HepG2 (cell line): ENCODE data around the gene ATP23. TPM values are rescaled to one million over a fixed set of nuclear protein-coding genes. Genes with fewer than 3 reads are reported as not detected.

Experiments
- KDM5B ChIP-seq: sonication (generic); formaldehyde crosslinking; IDR thresholded peaks from 2 replicates; pipeline ENCODE4 v1.4.0; 2020; ENCODE audit warnings: missing genetic modification reagents, mild to moderate bottlenecking, borderline replicate concordance
- KDM6A ChIP-seq: IDR thresholded peaks from 2 replicates; pipeline ENCODE4 v1.6.1; 2016; ENCODE audit warnings: low read depth
- RNF219 ChIP-seq: sonication (generic); formaldehyde crosslinking; IDR thresholded peaks from 2 replicates; pipeline ENCODE4 v1.5.0; 2020; ENCODE audit warnings: mild to moderate bottlenecking, missing genetic modification reagents
- SETDB1 ChIP-seq: sonication (generic); formaldehyde crosslinking; IDR thresholded peaks from 2 replicates; pipeline ENCODE4 v1.5.1; 2020; ENCODE audit warnings: missing genetic modification reagents, mild to moderate bottlenecking, borderline replicate concordance
- ZBTB34 ChIP-seq: sonication (generic); formaldehyde crosslinking; IDR thresholded peaks from 2 replicates; pipeline ENCODE4 v1.8.0; 2022; ENCODE audit warnings: mild to moderate bottlenecking, missing genetic modification reagents
- ZNF142 ChIP-seq: sonication (generic); formaldehyde crosslinking; IDR thresholded peaks from 2 replicates; pipeline ENCODE4 v1.4.0; 2020; ENCODE audit warnings: missing genetic modification reagents
- ZNF275 ChIP-seq: sonication (generic); formaldehyde crosslinking; IDR thresholded peaks from 2 replicates; pipeline ENCODE4 v1.8.0; 2022; ENCODE audit warnings: missing genetic modification reagents, mild to moderate bottlenecking, inconsistent platforms, borderline replicate concordance
- ZNF3 ChIP-seq: IDR thresholded peaks from 2 replicates; pipeline ENCODE4 v1.7.0; 2017; ENCODE audit warnings: inconsistent platforms
- ZSCAN22 ChIP-seq: sonication (generic); formaldehyde crosslinking; IDR thresholded peaks from 2 replicates; pipeline ENCODE4 v1.4.0; 2020; ENCODE audit warnings: mild to moderate bottlenecking, missing genetic modification reagents
- polyA plus RNA-seq, 8 experiments: library from polyadenylated mRNA; depleted of rRNA in 3 of 8; stranded (reverse) in 7 of 8; unstranded in 1 of 8; fragments of >200 nt; fragmentation: Illumina TruSeq in 4 of 8; extraction: Trizol in 4 of 8; gene quantifications; 2 replicates each; pipeline versions ENCODE4 v1.2.1 to v1.2.3, GENCODE V29; 2011 to 2016; ENCODE audit warnings: low read depth in 4 of 8, missing spikeins in 1 of 8, mixed read lengths in 1 of 8; ENCODE audit not compliant: insufficient read depth in 1 of 8
- total RNA-seq, 5 experiments: library from RNA; depleted of rRNA; stranded (reverse); fragments of >200 nt; fragmentation: Illumina TruSeq; extraction: Trizol; gene quantifications; 2 replicates each; pipeline ENCODE4 v1.2.3, GENCODE V29; 2016; ENCODE audit warnings: low read depth in 1 of 5

Gene ATP23
- total and polyA plus RNA-seq, 2 of the 13 experiments (the other 11 are each of a cell fraction or from before 2014, with no cell fraction given) = 12.1 to 14.7 TPM

- no peak for TF ChIP-seq RNF219 (CRISPR knock-in tag)
- no peak for TF ChIP-seq ZNF142 (CRISPR knock-in tag)
- no peak for TF ChIP-seq ZNF275
- no peak for TF ChIP-seq ZNF3
- no peak for TF ChIP-seq ZBTB34 (CRISPR knock-in tag)
- TF ChIP-seq KDM6A (CRISPR knock-in tag) = no peak
- TF ChIP-seq ZSCAN22 (CRISPR knock-in tag) = no peak
- TF ChIP-seq SETDB1 (CRISPR knock-in tag) = no peak
- no peak for TF ChIP-seq KDM5B
- TF ChIP-seq, all 625 proteins: peak for 0
Observed at GRCh38 chr12:57905812-57906475, 35.4 kb upstream of the ATP23 start (continued).
